H9 (cell line): ENCODE measurements around the gene LAMA3. TPM values are rescaled to one million over a fixed set of nuclear protein-coding genes. Genes with fewer than 3 reads are reported as not detected.

Source experiments
- DNase-seq: peaks from one replicate; pipeline ENCODE4 v3.0.0-alpha.2; 2017
- H2AFZ ChIP-seq: one replicate; pipeline ENCODE4 v1.6.1; 2013; ENCODE audit warnings: mild to moderate bottlenecking, low read length, control low read depth, moderate library complexity
- H2AK5ac ChIP-seq: 2 replicates; pipeline ENCODE4 v1.6.1; 2013; ENCODE audit warnings: low read length, control low read depth, mixed read lengths; ENCODE audit not compliant: insufficient read length
- H2BK120ac ChIP-seq: one replicate; pipeline ENCODE4 v1.6.1; 2013; ENCODE audit warnings: low read depth, mild to moderate bottlenecking, low read length, control low read depth, inconsistent platforms; ENCODE audit not compliant: poor library complexity, severe bottlenecking
- H2BK12ac ChIP-seq: 2 replicates; pipeline ENCODE4 v1.6.1; 2013; ENCODE audit warnings: low read length, control low read depth, mixed read lengths, low read depth; ENCODE audit not compliant: insufficient read length
- H2BK15ac ChIP-seq: 2 replicates; pipeline ENCODE4 v1.6.1; 2013; ENCODE audit warnings: low read depth, low read length, control low read depth
- H2BK20ac ChIP-seq: one replicate; pipeline ENCODE4 v1.6.1; 2013; ENCODE audit warnings: low read depth, mild to moderate bottlenecking, low read length, control low read depth, inconsistent platforms; ENCODE audit not compliant: poor library complexity, severe bottlenecking
- H2BK5ac ChIP-seq: 2 replicates; pipeline ENCODE4 v1.6.1; 2013; ENCODE audit warnings: low read length, control low read depth, mixed read lengths; ENCODE audit not compliant: insufficient read length
- H3K14ac ChIP-seq: 2 replicates; pipeline ENCODE4 v1.6.1; 2013; ENCODE audit warnings: low read length, control low read depth; ENCODE audit not compliant: insufficient read depth
- H3K18ac ChIP-seq: 2 replicates; pipeline ENCODE4 v1.6.1; 2013; ENCODE audit warnings: low read depth, mild to moderate bottlenecking, mixed read lengths, low read length, control low read depth; ENCODE audit not compliant: insufficient read length
- H3K23ac ChIP-seq: 2 replicates; pipeline ENCODE4 v1.6.1; 2013; ENCODE audit warnings: low read length, control low read depth, mixed read lengths, low read depth; ENCODE audit not compliant: insufficient read length
- H3K23me2 ChIP-seq: 2 replicates; pipeline ENCODE4 v1.6.1; 2013; ENCODE audit warnings: low read depth, mild to moderate bottlenecking, mixed read lengths, low read length, control low read depth; ENCODE audit not compliant: insufficient read length, poor library complexity, severe bottlenecking
- H3K27ac ChIP-seq: 2 replicates; pipeline ENCODE4 v1.5.1; 2013; ENCODE audit warnings: low read length, control low read depth, mixed read lengths, low read depth; ENCODE audit not compliant: insufficient read length
- H3K27me3 ChIP-seq: 2 replicates; pipeline ENCODE4 v1.6.1; 2013; ENCODE audit warnings: low read length, control low read depth, inconsistent platforms; ENCODE audit not compliant: insufficient read depth
- H3K4ac ChIP-seq: 2 replicates; pipeline ENCODE4 v1.6.1; 2013; ENCODE audit warnings: low read depth, mild to moderate bottlenecking, control low read depth, inconsistent platforms, low read length, moderate library complexity
- H3K4me1 ChIP-seq: 2 replicates; pipeline ENCODE4 v1.6.1; 2013; ENCODE audit warnings: low read length, control low read depth, inconsistent platforms; ENCODE audit not compliant: insufficient read depth
- H3K4me2 ChIP-seq: 2 replicates; pipeline ENCODE4 v1.6.1; 2013; ENCODE audit warnings: low read length, control low read depth, mixed read lengths; ENCODE audit not compliant: insufficient read length, insufficient read depth
- H3K56ac ChIP-seq: 2 replicates; pipeline ENCODE4 v1.6.1; 2013; ENCODE audit warnings: low read depth, mild to moderate bottlenecking, mixed read lengths, low read length, control low read depth; ENCODE audit not compliant: insufficient read length
- H3K79me1 ChIP-seq: 2 replicates; pipeline ENCODE4 v1.6.1; 2013; ENCODE audit warnings: low read depth, mild to moderate bottlenecking, moderate library complexity, low read length, control low read depth, inconsistent platforms; ENCODE audit not compliant: insufficient read depth, poor library complexity, severe bottlenecking
- H3K79me2 ChIP-seq: 2 replicates; pipeline ENCODE4 v1.6.1; 2013; ENCODE audit warnings: low read length, control low read depth, inconsistent platforms; ENCODE audit not compliant: insufficient read depth
- H3K9ac ChIP-seq: 2 replicates; pipeline ENCODE4 v1.6.1; 2013; ENCODE audit warnings: low read length, control low read depth, mixed read lengths; ENCODE audit not compliant: insufficient read length; ENCODE audit errors: extremely low read depth
- H3K9me3 ChIP-seq: one replicate; pipeline ENCODE4 v1.6.1; 2013; ENCODE audit warnings: low read depth, low read length, inconsistent platforms; ENCODE audit not compliant: control insufficient read depth
- H3T11ph ChIP-seq: one replicate; pipeline ENCODE4 v1.6.1; 2013; ENCODE audit warnings: mild to moderate bottlenecking, low read length, control low read depth, inconsistent platforms
- H4K20me1 ChIP-seq: one replicate; pipeline ENCODE4 v1.6.1; 2013; ENCODE audit not compliant: control insufficient read depth, insufficient read length, insufficient read depth
- H4K5ac ChIP-seq: 2 replicates; pipeline ENCODE4 v1.6.1; 2013; ENCODE audit warnings: low read depth, mild to moderate bottlenecking, mixed read lengths, low read length, control low read depth; ENCODE audit not compliant: insufficient read length
- H4K8ac ChIP-seq: replicated peaks from 2 replicates; pipeline ENCODE4 v1.6.1; 2013; ENCODE audit warnings: low read length, control low read depth, mixed read lengths, low read depth; ENCODE audit not compliant: insufficient read length
- H4K91ac ChIP-seq: 2 replicates; pipeline ENCODE4 v1.6.1; 2013; ENCODE audit warnings: low read depth, mild to moderate bottlenecking, moderate library complexity, mixed read lengths, low read length, control low read depth; ENCODE audit not compliant: insufficient read length
- H3K27ac Mint-ChIP-seq, 3 experiments: 2 replicates in 2 of 3; 3 replicates in 1 of 3; pipeline ENCODE4 v1.8.0; 2020 to 2021; ENCODE audit warnings: mixed read lengths in 3 of 3, mild to moderate bottlenecking in 1 of 3, moderate library complexity in 1 of 3
- H3K27me3 Mint-ChIP-seq: 2 replicates; pipeline ENCODE4 v1.8.0; 2021; ENCODE audit warnings: low read depth, mild to moderate bottlenecking, moderate library complexity, mixed read lengths
- H3K36me3 Mint-ChIP-seq, 3 experiments: 2 replicates in 2 of 3; 3 replicates in 1 of 3; pipeline ENCODE4 v1.8.0; 2020 to 2021; ENCODE audit warnings: low read depth in 3 of 3, mixed read lengths in 3 of 3; ENCODE audit not compliant: insufficient read depth in 1 of 3
- H3K4me1 Mint-ChIP-seq, 2 experiments: 2 replicates each; pipeline ENCODE4 v1.8.0; 2020; ENCODE audit warnings: mixed read lengths in 2 of 2
- H3K4me3 Mint-ChIP-seq, 2 experiments: 2 replicates in 1 of 2; 3 replicates in 1 of 2; pipeline ENCODE4 v1.8.0; 2020 to 2021; ENCODE audit warnings: mild to moderate bottlenecking in 2 of 2, mixed read lengths in 2 of 2, moderate library complexity in 1 of 2
- H3K9me3 Mint-ChIP-seq, 2 experiments: 2 replicates in 1 of 2; 3 replicates in 1 of 2; pipeline ENCODE4 v1.8.0; 2020; ENCODE audit warnings: mild to moderate bottlenecking in 2 of 2, mixed read lengths in 2 of 2, moderate library complexity in 1 of 2
- CTCF ChIP-seq: fragments of 200-600 bp; sonication (generic); conservative IDR thresholded peaks from 3 replicates; pipeline ENCODE4 v1.8.0; 2021; ENCODE audit warnings: antibody characterized with exemption, mild to moderate bottlenecking
- WGBS: extraction: QIAGEN DNeasy Blood & Tissue Kit; methylation state at CpG from one replicate; pipeline ENCODE4 v1.1.7; 2013; ENCODE audit warnings: missing lambda C conversion rate, low lambda C conversion rate, mixed read lengths; ENCODE audit not compliant: insufficient read length; ENCODE audit errors: extremely low coverage; 5-methylcytosine and 5-hydroxymethylcytosine counted together
- total RNA-seq: library from RNA; stranded (reverse); gene quantifications from 2 replicates; pipeline ENCODE4 v1.2.1, GENCODE V29; 2021

Gene LAMA3
- total RNA-seq, 1 experiment from 2014 or later = 0.33 TPM

- Histone ChIP-seq H3K4me1 (peaks cover 5% of the 10 kb centered on the region; the same call in 1 of the 2 replicates), H3K4ac (no peak overlapping the region), H2BK12ac (no peak overlapping the region), H3K79me2 (no peaks in the 10 kb centered on the region), H3K4me2 (no peak overlapping the region), H2AFZ (no peak overlapping the region), H3K27ac (no peak overlapping the region), H4K91ac (no peak overlapping the region), H3K79me1 (no peaks in the 10 kb centered on the region), H3T11ph (no peak overlapping the region), H4K5ac (no peak overlapping the region), H4K20me1 (no peaks in the 10 kb centered on the region), H2AK5ac (no peak overlapping the region), H3K18ac (no peak overlapping the region), H3K23me2 (no peaks in the 10 kb centered on the region), H2BK120ac (no peak overlapping the region), H3K23ac (no peak overlapping the region), H2BK5ac (no peak overlapping the region), H3K56ac (no peak overlapping the region), H3K9ac (no peak overlapping the region), H3K27me3 (no peaks in the 10 kb centered on the region), H2BK20ac (no peak overlapping the region), H2BK15ac (no peak overlapping the region), H3K14ac (no peak overlapping the region), H3K9me3 (no peaks in the 10 kb centered on the region), H4K8ac (no peak overlapping the region)
- peaks cover 18 to 25% of the 10 kb centered on the region in 2 experiments for H3K4me1 Mint-ChIP-seq
- no peak overlapping the region for H3K27ac Mint-ChIP-seq
- no peaks in the 10 kb centered on the region; a peak in 1 of 7 replicates for H3K36me3 Mint-ChIP-seq
- TF ChIP-seq CTCF = no peak
- H3K4me3 Mint-ChIP-seq = no peak overlapping the region
- no peaks in the 10 kb centered on the region for H3K27me3 Mint-ChIP-seq
- WGBS = no CpG with 5 or more reads among the region's 5 CpGs
- no peaks in the 10 kb centered on the region for H3K9me3 Mint-ChIP-seq
- no peak for DNase-seq
Observed at GRCh38 chr18:23857164-23857552, 167.9 kb downstream of the LAMA3 start.
